ENCODE measurements around the gene OR51E2. TPM values are rescaled to one million over a fixed set of nuclear protein-coding genes. Genes with fewer than 3 reads are reported as not detected.

Gene OR51E2
- total and polyA plus RNA-seq, 7 donors = 0.10 to 0.23 (median 0.19) TPM; not detected in 2

GRCh38 chr11:4644233-4644632 is 53.4 kb downstream of the OR51E2 start:
- Histone ChIP-seq H3K4me3 (peak overlapping the region; percentile 43), H3K36me3 (ENCODE audit: insufficient read depth in 1 of 2, low read depth in 1 of 2) (no peaks in the 10 kb centered on the region), H3K27me3 (ENCODE audit: insufficient read depth in 3 of 3, low read length in 2 of 3) (no peaks in the 10 kb centered on the region), H3K9me3 (no peaks in the 10 kb centered on the region), H3K27ac (peak overlapping the region; percentile 15), H3K4me1 (peaks cover 10% of the 10 kb centered on the region)
- intact Hi-C loops (cut with DNase I) = no loop called here
- no peak for TF ChIP-seq CTCF (IDR thresholded peaks at IDR 0.05)
- DNase-seq (no peak), ATAC-seq (no peak)
- 57 to 70% (median 68%) methylated on average over 4 of the region's 4 CpGs for WGBS, 3 donors

- WGBS, 3 donors = 57 to 67% (median 61%) methylated on average over 3 of the region's 3 CpGs
- intact Hi-C loops (cut with DNase I) = no loop called here
Measured at GRCh38 chr11:4643682-4644081, 54.0 kb downstream of the OR51E2 start, which contains the start of gene OR51E1. TSS of gene OR51E1 (plus strand) at chr11:4643982. CDS start at chr11:4652527, 8,545 bp downstream.

DNA sequence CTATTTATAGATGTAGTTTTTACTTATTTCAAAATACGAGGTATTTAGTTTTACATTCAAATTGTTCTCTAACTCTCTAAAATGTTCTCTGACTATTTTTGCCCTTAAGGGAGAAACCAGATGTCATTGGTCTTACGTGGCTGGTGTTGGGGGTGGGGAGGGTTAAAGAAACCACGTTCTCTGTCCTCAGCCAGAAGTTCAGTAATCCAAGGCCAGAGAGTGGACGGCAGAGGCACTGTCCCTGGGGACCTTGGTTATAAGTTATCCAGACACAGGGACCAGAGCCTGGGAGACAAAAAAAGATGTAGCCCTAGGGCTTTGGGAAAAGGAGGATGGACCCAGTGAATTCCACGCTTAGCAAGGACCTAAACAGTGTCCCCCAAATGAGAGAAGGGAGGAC is 54.6 kb downstream of the OR51E2 start:
- no peaks in the 10 kb centered on the region for H3K9me3 ChIP-seq
- H3K4me1 ChIP-seq = peaks cover 10% of the 10 kb centered on the region
- H3K4me3 ChIP-seq = peak overlapping the region; percentile 43
- no peak for TF ChIP-seq CTCF (IDR thresholded peaks at IDR 0.05)
- H3K27ac ChIP-seq = peak overlapping the region; percentile 53
- intact Hi-C loops (cut with DNase I) = no loop called here
- 16 to 27% (median 18%) methylated on average over 5 of the region's 5 CpGs for WGBS, 3 donors
- DNase-seq (no peak), ATAC-seq (peak in 2 of 4 donors; percentile 38 to 58)
- no peaks in the 10 kb centered on the region for H3K27me3 ChIP-seq (ENCODE audit: insufficient read depth in 3 of 3, low read length in 2 of 3)
- H3K36me3 ChIP-seq (ENCODE audit: insufficient read depth in 1 of 2, low read depth in 1 of 2) = no peaks in the 10 kb centered on the region

More at GRCh38 chr11:4643682-4644081, 54.0 kb downstream of the OR51E2 start, which contains the start of gene OR51E1:
- no peak for TF ChIP-seq CTCF (IDR thresholded peaks at IDR 0.05)
- Histone ChIP-seq H3K9me3 (no peaks in the 10 kb centered on the region), H3K4me3 (peak within 1 kb of the TSS; percentile 43), H3K4me1 (peaks cover 10% of the 10 kb centered on the region), H3K27ac (peak within 1 kb of the TSS; percentile 53), H3K27me3 (ENCODE audit: insufficient read depth in 3 of 3, low read length in 2 of 3) (no peaks in the 10 kb centered on the region), H3K36me3 (ENCODE audit: insufficient read depth in 1 of 2, low read depth in 1 of 2) (no peaks in the 10 kb centered on the region)
- ATAC-seq (no peak), DNase-seq (no peak)

DNA sequence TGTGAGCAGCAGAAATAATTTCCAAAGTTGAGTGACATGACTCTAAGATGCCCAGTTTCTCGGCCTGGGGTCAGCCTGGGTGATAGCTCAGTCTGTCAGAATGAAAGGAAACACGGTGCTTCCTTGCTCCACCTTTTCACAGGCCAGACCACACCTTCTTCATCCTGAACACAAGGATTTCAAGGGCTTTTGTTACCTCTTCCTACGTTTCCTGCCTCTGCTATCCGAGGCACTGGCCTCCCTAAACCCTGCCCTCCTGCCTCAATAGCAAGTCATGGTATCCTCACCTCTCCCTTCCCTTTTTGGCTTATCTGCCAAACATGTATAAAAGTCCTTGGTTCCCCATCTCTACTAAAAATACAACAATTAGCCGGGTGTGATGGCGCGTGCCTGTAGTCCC is 55.6 kb downstream of the OR51E2 start:
- Histone ChIP-seq H3K27ac (peak overlapping the region; percentile 53), H3K4me1 (peaks cover 10% of the 10 kb centered on the region), H3K36me3 (ENCODE audit: insufficient read depth in 1 of 2, low read depth in 1 of 2) (no peaks in the 10 kb centered on the region), H3K27me3 (ENCODE audit: insufficient read depth in 3 of 3, low read length in 2 of 3) (peaks cover 0 to 4% (median 0%) of the 10 kb centered on the region in 3 donors), H3K4me3 (no peak overlapping the region), H3K9me3 (no peaks in the 10 kb centered on the region)
- intact Hi-C loops (cut with DNase I) = no loop called here
- whole genome bisulfite sequencing, 3 donors = 61 to 69% (median 67%) methylated on average over 7 of the region's 7 CpGs
- DNase-seq = no peak
- no peak for TF ChIP-seq CTCF (IDR thresholded peaks at IDR 0.05)
- no peak for ATAC-seq

DNA sequence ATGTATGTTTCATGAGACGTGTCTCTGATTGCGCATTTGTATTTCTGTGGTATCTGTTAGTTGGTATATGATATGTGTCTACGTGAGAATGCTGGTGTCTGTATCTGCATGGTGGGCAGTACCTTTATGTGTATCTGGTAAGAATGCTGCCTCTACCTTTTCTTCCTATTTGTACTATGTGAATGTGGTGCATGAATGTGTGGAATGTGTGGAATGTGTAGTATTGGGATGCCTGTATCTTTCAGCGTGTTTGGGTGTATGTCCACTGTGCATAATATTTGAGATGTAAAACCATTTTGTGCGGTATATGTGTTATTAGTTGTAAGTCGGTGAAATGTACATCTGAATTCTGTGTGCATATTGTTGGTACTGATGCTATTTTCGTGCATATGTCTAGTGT is 56.2 kb downstream of the OR51E2 start:
- Histone ChIP-seq H3K27ac (no peak overlapping the region), H3K27me3 (ENCODE audit: insufficient read depth in 3 of 3, low read length in 2 of 3) (peaks cover 0 to 4% (median 0%) of the 10 kb centered on the region in 3 donors), H3K9me3 (no peaks in the 10 kb centered on the region), H3K36me3 (ENCODE audit: insufficient read depth in 1 of 2, low read depth in 1 of 2) (no peaks in the 10 kb centered on the region), H3K4me1 (peaks cover 9% of the 10 kb centered on the region), H3K4me3 (no peak overlapping the region)
- no peak for ATAC-seq
- 87 to 89% (median 88%) methylated on average over 7 of the region's 7 CpGs for WGBS, 3 donors
- intact Hi-C loops (cut with DNase I) = no loop called here
- DNase-seq = no peak
- TF ChIP-seq CTCF (IDR thresholded peaks at IDR 0.05) = no peak

Measured in psoas muscle (tissue), 8 donors.